Ishikawa (cell line): ENCODE data around the gene RERGL.

Experiments used
- CEBPB ChIP-seq: IDR thresholded peaks from 2 replicates; pipeline ENCODE4 v1.6.1; 2012
- CREB1 ChIP-seq: IDR thresholded peaks from 2 replicates; pipeline ENCODE4 v1.6.1; 2012; ENCODE audit warnings: low read depth
- EGR1 ChIP-seq: IDR thresholded peaks from 2 replicates; pipeline ENCODE4 v1.6.1; 2012
- EP300 ChIP-seq: IDR thresholded peaks from 2 replicates; pipeline ENCODE4 v1.6.1; 2012; ENCODE audit warnings: borderline replicate concordance
- FOXM1 ChIP-seq: IDR thresholded peaks from 2 replicates; pipeline ENCODE4 v1.6.1; 2012; ENCODE audit warnings: low read depth, borderline replicate concordance
- NFIC ChIP-seq: IDR thresholded peaks from 2 replicates; pipeline ENCODE4 v1.6.1; 2012
- RAD21 ChIP-seq: IDR thresholded peaks from 2 replicates; pipeline ENCODE4 v1.6.1; 2012; ENCODE audit warnings: low read depth
- TAF1 ChIP-seq: IDR thresholded peaks from 2 replicates; pipeline ENCODE4 v1.6.1; 2012; ENCODE audit warnings: low read depth, mild to moderate bottlenecking
- TCF12 ChIP-seq: IDR thresholded peaks from 2 replicates; pipeline ENCODE4 v1.6.1; 2012; ENCODE audit warnings: low read depth
- TEAD4 ChIP-seq: IDR thresholded peaks from 2 replicates; pipeline ENCODE4 v1.6.1; 2012
- YY1 ChIP-seq: IDR thresholded peaks from 2 replicates; pipeline ENCODE4 v1.6.1; 2012; ENCODE audit warnings: low read depth
- ZBTB7A ChIP-seq: IDR thresholded peaks from 2 replicates; pipeline ENCODE4 v1.6.1; 2012; ENCODE audit warnings: low read depth
- TF ChIP-seq, protein P1 (sequence below): IDR thresholded peaks from 2 replicates; pipeline ENCODE4 v1.6.1; 2012
- TF ChIP-seq, protein P2 (sequence below): IDR thresholded peaks from 2 replicates; pipeline ENCODE4 v1.6.1; 2012; ENCODE audit warnings: low read depth, mild to moderate bottlenecking
- TF ChIP-seq, protein P3 (sequence below): IDR thresholded peaks from 2 replicates; pipeline ENCODE4 v1.6.1; 2012

The RERGL gene

DNA sequence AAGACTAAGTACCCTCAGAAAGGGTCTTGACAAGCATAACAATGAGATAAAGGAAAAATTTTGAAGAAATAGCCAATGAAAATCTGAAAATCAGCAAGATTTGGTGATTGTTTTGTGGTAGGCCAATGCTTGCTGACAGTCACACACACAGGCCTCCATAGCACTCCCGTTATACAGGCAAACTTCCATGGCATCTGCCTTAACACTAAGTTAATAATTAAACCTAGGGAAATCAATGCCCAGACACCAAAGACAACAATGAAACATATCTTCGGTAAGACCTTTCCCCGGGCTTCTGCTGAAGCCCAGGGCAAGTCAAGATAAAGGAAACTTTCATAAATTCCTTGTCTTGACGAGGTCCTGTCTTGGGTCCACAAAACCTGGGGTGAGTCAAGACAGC lies 18.6 kb upstream of the RERGL start:
- no peak for TF ChIP-seq TCF12
- TF ChIP-seq, protein P1, sequence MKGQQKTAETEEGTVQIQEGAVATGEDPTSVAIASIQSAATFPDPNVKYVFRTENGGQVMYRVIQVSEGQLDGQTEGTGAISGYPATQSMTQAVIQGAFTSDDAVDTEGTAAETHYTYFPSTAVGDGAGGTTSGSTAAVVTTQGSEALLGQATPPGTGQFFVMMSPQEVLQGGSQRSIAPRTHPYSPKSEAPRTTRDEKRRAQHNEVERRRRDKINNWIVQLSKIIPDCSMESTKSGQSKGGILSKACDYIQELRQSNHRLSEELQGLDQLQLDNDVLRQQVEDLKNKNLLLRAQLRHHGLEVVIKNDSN: no peak
- TF ChIP-seq CEBPB: no peak
- no peak for TF ChIP-seq FOXM1
- no peak for TF ChIP-seq RAD21

DNA sequence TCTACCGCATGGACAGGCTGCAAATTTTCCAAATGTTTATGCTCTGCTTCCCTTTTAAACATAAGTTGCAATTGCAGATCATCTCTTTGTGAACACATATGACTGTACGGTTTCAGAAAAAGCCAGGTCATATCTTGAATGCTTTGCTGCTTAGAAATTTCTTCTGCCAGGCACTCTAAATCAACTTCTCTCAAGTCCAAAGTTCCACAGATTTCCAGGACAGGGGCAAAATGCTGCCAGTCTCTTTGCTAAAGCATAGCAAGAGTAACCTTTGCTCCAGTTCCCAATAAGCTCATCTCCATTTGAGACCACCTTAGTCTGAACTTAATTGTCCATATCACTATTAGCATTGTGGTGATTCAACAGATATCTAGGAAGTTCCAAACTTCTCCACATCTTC lies 13.6 kb upstream of the RERGL start:
- TF ChIP-seq TAF1 (no peak), CEBPB (no peak), CREB1 (no peak), EGR1 (no peak), ZBTB7A (no peak), NFIC (no peak), YY1 (no peak), TCF12 (no peak), EP300 (no peak), TEAD4 (no peak)
- TF ChIP-seq, protein P2, sequence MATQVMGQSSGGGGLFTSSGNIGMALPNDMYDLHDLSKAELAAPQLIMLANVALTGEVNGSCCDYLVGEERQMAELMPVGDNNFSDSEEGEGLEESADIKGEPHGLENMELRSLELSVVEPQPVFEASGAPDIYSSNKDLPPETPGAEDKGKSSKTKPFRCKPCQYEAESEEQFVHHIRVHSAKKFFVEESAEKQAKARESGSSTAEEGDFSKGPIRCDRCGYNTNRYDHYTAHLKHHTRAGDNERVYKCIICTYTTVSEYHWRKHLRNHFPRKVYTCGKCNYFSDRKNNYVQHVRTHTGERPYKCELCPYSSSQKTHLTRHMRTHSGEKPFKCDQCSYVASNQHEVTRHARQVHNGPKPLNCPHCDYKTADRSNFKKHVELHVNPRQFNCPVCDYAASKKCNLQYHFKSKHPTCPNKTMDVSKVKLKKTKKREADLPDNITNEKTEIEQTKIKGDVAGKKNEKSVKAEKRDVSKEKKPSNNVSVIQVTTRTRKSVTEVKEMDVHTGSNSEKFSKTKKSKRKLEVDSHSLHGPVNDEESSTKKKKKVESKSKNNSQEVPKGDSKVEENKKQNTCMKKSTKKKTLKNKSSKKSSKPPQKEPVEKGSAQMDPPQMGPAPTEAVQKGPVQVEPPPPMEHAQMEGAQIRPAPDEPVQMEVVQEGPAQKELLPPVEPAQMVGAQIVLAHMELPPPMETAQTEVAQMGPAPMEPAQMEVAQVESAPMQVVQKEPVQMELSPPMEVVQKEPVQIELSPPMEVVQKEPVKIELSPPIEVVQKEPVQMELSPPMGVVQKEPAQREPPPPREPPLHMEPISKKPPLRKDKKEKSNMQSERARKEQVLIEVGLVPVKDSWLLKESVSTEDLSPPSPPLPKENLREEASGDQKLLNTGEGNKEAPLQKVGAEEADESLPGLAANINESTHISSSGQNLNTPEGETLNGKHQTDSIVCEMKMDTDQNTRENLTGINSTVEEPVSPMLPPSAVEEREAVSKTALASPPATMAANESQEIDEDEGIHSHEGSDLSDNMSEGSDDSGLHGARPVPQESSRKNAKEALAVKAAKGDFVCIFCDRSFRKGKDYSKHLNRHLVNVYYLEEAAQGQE: no peak

DNA sequence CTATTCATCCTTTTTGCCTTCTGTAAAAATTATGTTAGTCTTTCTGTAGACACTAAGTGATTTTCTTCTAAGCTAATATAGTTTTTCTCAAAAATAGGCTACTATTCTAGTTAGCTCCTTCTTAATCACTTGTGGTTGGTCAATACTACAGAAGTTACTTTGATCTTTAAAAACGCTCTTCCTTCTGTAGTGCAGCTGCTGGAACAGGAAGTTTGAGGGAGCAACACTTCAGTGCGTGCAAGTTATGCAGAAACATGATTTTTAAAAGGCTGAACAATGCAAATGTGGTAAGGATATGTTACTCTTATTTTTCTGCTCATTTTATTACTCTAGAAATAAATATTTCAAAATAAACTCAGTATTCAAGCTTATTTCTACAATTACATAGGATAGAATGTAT lies 11.1 kb upstream of the RERGL start:
- TF ChIP-seq CREB1 (no peak), NFIC (no peak), RAD21 (no peak), TEAD4 (no peak), CEBPB (no peak)
- TF ChIP-seq, protein P2: no peak
- TF ChIP-seq, protein P1: no peak
- TF ChIP-seq, protein P3, sequence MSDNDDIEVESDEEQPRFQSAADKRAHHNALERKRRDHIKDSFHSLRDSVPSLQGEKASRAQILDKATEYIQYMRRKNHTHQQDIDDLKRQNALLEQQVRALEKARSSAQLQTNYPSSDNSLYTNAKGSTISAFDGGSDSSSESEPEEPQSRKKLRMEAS: no peak

DNA sequence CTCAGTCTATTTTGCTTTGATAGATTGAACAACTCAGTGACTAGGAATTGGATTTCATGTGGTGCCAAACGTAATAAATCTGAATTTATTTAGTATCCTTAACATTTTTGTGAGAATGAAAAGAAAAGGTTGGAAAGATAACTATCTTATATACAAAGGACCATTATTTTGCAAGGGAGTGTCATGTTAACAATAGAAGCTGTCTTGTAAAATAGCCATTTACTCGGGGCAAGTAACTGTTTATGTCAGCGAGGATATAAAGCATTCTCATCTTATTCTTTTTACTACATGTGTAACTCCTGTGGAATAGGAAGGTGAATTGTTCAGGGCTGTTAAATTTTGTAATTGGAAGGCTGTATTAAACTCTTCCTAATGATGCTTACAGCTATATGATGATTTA lies 5.9 kb downstream of the RERGL start:
- no peak for TF ChIP-seq CREB1
- TF ChIP-seq YY1: no peak
- TF ChIP-seq, protein P3: no peak
- TF ChIP-seq FOXM1: no peak
- TF ChIP-seq NFIC: no peak

DNA sequence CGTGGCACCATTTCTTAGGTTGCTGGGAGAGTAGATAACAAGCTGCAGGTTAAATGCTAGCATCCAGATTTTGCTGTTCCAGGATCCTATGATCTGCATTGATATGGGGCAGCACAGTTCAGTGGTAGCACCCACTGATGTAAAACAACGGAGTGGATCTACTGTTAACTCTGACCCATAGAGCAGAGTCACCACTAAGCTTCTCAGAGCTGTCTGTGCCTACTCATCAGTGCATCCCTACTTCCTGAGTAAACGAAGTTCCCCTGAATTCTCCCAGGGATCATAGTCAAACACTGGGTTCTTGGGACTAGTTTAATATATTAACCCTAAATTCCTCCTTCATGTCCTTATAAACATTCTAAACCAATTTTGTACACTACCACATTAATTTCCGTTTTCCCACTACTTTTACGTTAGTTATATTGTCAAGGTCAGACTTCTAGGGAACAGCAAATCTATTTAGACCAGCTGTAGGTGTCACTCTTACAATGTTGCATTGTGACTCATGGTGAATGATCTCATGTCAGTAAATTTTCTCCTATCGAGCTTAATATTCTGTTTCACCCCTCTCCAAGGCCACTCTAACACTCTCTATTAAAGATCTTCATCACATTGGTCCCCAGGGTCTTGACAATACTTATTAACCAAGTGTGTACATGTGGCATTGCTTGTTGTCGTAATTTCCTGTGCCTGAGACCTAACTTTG lies 10.3 kb downstream of the RERGL start:
- no peak for TF ChIP-seq RAD21
- no peak for TF ChIP-seq TAF1
- no peak for TF ChIP-seq CEBPB
- TF ChIP-seq, protein P1: no peak

DNA sequence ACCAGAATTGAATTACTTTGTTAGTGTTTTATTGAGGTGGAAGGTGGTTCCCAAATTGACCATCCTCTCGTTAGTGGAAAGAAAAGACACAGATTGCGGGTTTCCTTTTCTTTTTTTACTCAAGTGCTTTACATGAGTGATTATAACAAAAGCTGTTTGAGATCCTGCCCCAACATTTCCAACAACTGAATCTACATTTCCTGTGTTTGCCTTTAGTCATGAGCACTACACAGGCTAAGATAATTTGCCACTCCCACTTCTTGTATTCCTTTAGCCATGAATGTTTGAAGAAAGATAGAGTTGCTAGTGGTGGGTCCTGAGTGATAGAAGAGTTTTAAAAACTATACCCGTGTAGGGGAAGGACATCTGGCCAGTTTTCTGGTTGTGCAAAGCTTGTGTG lies 16.0 kb downstream of the RERGL start:
- TF ChIP-seq CEBPB (no peak), EP300 (no peak)

DNA sequence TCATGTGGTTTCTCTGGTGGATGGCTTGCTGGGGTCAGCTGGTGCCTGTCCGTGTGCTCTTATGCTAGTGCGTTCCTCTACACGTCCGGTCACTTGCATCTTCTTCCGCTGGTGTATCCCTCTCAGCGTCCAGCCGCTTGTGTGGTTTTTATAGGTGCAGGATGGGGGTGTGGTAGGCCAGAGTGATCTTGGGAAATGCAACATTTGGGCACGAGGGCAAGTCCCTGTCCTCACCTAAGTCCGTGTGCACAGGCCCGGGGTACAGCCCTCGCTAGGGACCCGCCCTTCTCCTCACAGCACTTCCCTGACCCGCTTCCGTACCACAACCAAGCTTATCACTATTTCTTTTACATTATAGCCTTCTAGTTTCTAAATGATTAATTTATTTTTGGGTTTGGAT lies 17.3 kb downstream of the RERGL start:
- no peak for TF ChIP-seq ZBTB7A
